Sigmoid colon (tissue), 4 donors: ENCODE measurements around the gene NEURL2.

Source experiments
- CTCF ChIP-seq, 4 experiments: fragments of 450-650 bp in 3 of 4; fragments of 200-600 bp in 1 of 4; IDR thresholded peaks; one replicate each; pipeline ENCODE4 v1.5.1; 2016 to 2019; ENCODE audit warnings: antibody characterized with exemption in 4 of 4, mild to moderate bottlenecking in 3 of 4, moderate library complexity in 2 of 4
- EP300 ChIP-seq, 4 donors: sonication (generic); formaldehyde crosslinking; IDR thresholded peaks; one replicate each; pipeline ENCODE4 v1.6.1; 2017; ENCODE audit warnings: antibody characterized with exemption in 4 of 4
- POLR2A ChIP-seq, 2 donors: fragments of 450-650 bp; IDR thresholded peaks; one replicate each; pipeline ENCODE4 v1.6.1; 2016; ENCODE audit warnings: antibody characterized with exemption in 2 of 2, mild to moderate bottlenecking in 2 of 2, moderate library complexity in 2 of 2

- TF ChIP-seq CTCF (IDR thresholded peaks at IDR 0.05) (no peak), EP300 (IDR thresholded peaks at IDR 0.05) (no peak), POLR2A (IDR thresholded peaks at IDR 0.05) (no peak)
Observed at GRCh38 chr20:45850238-45850637, 40.8 kb downstream of the NEURL2 start.
